Neuron (in vitro differentiated cells): Measurements from ENCODE around the gene P4HB.

ENCODE experiments used
- H2AFZ ChIP-seq: one replicate; pipeline ENCODE4 v1.6.1; 2013; ENCODE audit warnings: low read depth, mild to moderate bottlenecking, inconsistent platforms, low read length, moderate library complexity
- H3K27me3 ChIP-seq: one replicate; pipeline ENCODE4 v1.6.1; 2013; ENCODE audit warnings: low read length; ENCODE audit not compliant: insufficient read depth
- H3K36me3 ChIP-seq: one replicate; pipeline ENCODE4 v1.6.1; 2013; ENCODE audit warnings: low read length; ENCODE audit not compliant: insufficient read depth
- H3K4me1 ChIP-seq: one replicate; pipeline ENCODE4 v1.6.1; 2013; ENCODE audit warnings: low read length; ENCODE audit not compliant: insufficient read depth
- H3K4me3 ChIP-seq: 2 replicates; pipeline ENCODE4 v1.5.1; 2013; ENCODE audit warnings: mild to moderate bottlenecking, low read length, moderate library complexity
- H3K9me3 ChIP-seq: one replicate; pipeline ENCODE4 v1.6.1; 2013; ENCODE audit warnings: low read length

The P4HB gene

GRCh38 chr17:81833160-81833920, 27.0 kb downstream of the P4HB start, which contains the start of gene MCRIP1:
Gene MCRIP1, minus strand, starts transcription at chr17:81833291. Its CDS starts 8,785 bp downstream, at chr17:81824506.
- H2AFZ ChIP-seq: peak within 1 kb of the TSS; percentile 38
- peaks cover 13% of the 10 kb centered on the region for H3K4me1 ChIP-seq
- no peaks in the 10 kb centered on the region for H3K36me3 ChIP-seq
- no peaks in the 10 kb centered on the region for H3K9me3 ChIP-seq
- H3K27me3 ChIP-seq: no peaks in the 10 kb centered on the region
- H3K4me3 ChIP-seq: peak within 1 kb of the TSS; percentile 95

GRCh38 chr17:81832608-81833159, 27.7 kb downstream of the P4HB start:
- Histone ChIP-seq H3K27me3 (no peaks in the 10 kb centered on the region), H3K4me1 (peaks cover 13% of the 10 kb centered on the region), H3K9me3 (no peaks in the 10 kb centered on the region), H3K36me3 (no peaks in the 10 kb centered on the region), H3K4me3 (peak overlapping the region; percentile 59), H2AFZ (no peak overlapping the region)

DNA sequence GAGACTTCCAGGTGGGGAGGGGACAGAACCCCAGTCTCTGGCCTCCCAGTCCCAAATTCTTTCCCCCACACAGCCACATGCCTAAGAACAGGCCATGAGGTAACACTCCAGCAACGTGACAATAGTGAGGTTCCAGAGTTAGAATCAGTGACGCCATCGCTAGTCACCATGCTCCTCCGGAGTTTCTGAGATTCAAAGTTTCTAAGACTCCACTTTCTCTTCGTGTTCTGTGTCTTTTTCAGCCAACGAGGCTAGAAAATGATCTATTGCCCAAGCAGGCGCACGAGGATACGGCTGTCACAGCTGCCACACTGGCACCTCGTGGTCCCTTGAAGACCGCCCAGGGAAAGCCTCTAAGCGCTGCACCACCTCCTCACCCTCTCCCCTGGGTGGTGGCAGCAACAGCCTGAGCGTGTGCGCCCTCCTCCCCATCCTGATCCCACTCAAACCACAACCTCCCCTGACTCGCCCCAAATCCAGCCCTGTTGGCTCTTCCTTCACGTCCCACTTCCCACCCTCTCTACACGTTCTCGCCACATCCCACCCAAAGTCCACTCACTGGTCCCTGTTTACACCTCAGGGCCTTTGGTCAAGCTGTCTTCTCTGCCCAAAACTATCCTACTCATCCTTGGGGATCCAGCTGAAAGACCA, 28.3 kb downstream of the P4HB start:
- no peak overlapping the region for H2AFZ ChIP-seq
- H3K4me3 ChIP-seq: peak overlapping the region; percentile 59
- peaks cover 13% of the 10 kb centered on the region for H3K4me1 ChIP-seq
- no peaks in the 10 kb centered on the region for H3K27me3 ChIP-seq
- H3K9me3 ChIP-seq: no peaks in the 10 kb centered on the region
- H3K36me3 ChIP-seq: no peaks in the 10 kb centered on the region

GRCh38 chr17:81831563-81831956, 28.8 kb downstream of the P4HB start:
- H3K4me1 ChIP-seq: peaks cover 13% of the 10 kb centered on the region
- H3K36me3 ChIP-seq: no peaks in the 10 kb centered on the region
- H3K4me3 ChIP-seq: peak overlapping the region; percentile 59
- H3K9me3 ChIP-seq: no peaks in the 10 kb centered on the region
- no peaks in the 10 kb centered on the region for H3K27me3 ChIP-seq
- no peak overlapping the region for H2AFZ ChIP-seq

- Histone ChIP-seq H3K4me3 (no peak overlapping the region), H3K36me3 (peaks cover 6% of the 10 kb centered on the region), H3K9me3 (no peaks in the 10 kb centered on the region), H2AFZ (no peak overlapping the region), H3K4me1 (peaks cover 13% of the 10 kb centered on the region), H3K27me3 (no peaks in the 10 kb centered on the region)
Observed at GRCh38 chr17:81829858-81830257, 30.5 kb downstream of the P4HB start.

DNA sequence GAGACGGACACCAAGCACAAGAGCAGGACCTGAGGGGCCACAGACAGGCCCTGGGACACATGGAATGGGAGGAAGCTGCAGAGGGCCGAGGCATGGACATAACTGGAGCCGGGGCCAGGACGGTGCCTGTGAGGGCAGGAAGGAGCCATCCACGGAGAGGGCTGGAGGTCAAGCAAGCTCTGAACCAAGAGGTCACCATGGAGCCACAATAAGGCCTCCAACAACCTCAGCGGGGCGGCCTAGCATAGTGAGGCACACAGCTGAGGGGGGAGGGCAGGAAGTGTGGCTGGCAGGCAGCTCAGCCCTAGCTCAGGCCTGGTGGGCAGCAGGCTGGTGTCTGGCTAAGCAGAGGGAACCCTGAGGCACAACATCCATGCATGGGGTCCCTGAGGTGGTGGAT, 31.7 kb downstream of the P4HB start:
- Histone ChIP-seq H3K4me3 (no peak overlapping the region), H3K9me3 (no peaks in the 10 kb centered on the region), H2AFZ (no peak overlapping the region), H3K27me3 (no peaks in the 10 kb centered on the region), H3K36me3 (peaks cover 6% of the 10 kb centered on the region), H3K4me1 (peaks cover 10% of the 10 kb centered on the region)

DNA sequence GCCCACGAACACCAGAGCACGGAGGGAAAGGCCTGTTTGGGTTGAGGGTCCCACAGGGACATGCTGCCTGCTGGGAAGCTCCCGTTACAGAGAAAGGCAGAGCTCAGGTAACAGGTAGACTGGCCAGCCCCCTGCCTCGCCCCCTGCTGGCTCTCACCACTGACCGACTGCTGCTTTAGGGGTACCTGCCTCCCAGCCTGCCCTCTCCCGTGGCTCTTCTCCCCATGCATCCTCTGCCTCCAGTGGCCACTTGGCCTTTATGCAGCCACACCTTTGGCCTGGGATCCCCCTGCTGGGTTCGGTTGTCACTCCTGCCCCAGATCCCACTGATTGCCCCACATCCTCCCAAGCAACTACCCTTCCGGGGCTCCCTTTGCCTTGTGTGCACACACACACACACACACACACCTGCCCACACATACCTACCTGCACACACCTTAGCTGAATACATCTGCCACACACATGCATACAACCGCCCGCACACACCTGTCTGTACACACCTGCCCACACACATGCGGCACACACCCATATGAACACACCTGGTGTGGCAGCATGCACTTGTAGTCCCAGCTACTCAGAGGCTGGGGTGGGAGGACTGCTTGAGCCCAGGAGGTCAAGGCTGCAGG, 34.4 kb downstream of the P4HB start:
- Histone ChIP-seq H3K4me3 (no peak overlapping the region), H3K9me3 (no peaks in the 10 kb centered on the region), H2AFZ (no peak overlapping the region), H3K27me3 (no peaks in the 10 kb centered on the region), H3K4me1 (no peaks in the 10 kb centered on the region), H3K36me3 (peaks cover 10% of the 10 kb centered on the region)

GRCh38 chr17:81824595-81824994, 35.7 kb downstream of the P4HB start:
- Histone ChIP-seq H2AFZ (no peak overlapping the region), H3K36me3 (peaks cover 10% of the 10 kb centered on the region), H3K4me1 (no peaks in the 10 kb centered on the region), H3K27me3 (no peaks in the 10 kb centered on the region), H3K9me3 (no peaks in the 10 kb centered on the region), H3K4me3 (no peak overlapping the region)

DNA sequence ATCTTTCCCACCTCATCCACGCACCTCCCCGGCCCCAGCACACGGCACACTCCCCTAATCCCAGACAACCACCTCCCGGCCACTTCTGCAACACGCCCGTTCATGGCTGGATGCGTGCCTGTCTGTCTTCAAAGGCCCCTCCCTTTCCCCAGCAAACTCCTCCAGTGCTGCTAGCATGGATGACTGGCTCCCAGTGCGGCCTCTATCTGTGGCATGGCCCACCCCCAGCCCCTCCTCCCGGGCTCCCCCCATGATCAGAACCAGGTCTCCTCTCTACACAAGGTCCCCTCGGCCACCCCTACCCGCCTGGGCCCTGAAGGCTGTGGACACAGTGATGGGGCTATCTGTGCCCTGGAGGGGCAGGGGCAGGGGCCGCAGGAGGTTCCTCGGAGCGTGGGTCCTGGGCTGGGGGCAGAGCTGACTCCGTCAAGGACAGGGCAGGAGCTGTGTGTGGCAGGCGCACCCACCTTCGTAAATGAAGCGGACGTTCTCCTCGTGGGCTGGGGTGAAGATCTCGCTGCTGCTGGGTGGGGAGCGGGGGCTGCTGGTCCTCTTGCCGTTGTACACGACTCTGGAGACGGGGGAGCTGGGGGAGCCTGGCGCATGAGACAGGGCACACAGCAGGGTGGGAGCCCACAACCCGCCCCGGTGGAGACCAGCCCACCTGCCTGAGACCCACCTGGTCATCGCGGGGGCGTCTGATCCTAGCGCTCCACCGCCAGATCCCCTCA, 36.4 kb downstream of the P4HB start:
- Histone ChIP-seq H3K9me3 (no peaks in the 10 kb centered on the region), H3K36me3 (peaks cover 10% of the 10 kb centered on the region), H3K4me3 (no peak overlapping the region), H2AFZ (no peak overlapping the region), H3K4me1 (no peaks in the 10 kb centered on the region), H3K27me3 (no peaks in the 10 kb centered on the region)

DNA sequence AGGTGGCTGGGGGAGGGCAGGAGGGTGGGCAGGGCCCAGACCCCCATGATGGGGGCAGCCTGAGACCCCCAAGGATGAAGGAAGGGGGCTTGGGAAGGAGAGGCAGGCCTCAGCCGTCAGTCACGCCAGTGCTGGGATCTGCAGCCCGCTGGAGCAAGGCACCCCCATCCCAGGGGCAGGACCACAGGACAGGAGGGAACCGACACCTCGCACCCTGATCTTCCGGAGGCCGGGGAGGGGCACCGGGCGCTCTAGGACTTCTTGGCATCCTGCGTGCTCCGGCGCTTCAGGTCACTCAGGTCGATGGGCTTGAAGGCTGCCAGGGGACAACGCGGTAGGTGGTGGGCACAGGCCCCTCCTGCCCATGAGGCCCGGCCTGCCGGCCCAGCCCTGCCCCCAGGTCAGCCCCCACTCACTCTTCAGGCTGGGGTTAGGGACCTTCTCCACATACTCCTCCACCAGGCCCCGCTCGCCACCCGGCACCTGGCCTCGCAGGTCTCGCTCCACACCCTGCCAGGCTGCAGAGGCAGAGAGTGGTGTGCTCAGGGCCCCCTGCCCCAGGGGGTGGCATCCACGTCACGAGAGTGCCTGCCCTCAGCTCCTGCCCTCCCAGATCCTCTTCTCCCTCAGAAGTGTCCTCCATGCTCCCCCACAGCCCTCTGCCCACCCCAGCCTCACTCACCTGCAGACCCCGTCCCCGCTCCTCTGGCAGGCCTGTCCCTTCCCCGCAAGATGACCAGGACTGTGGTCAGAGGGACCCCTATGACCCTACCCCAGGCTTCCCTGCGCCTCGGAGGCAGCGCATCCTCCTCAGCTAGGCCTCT, 37.1 kb downstream of the P4HB start:
- no peaks in the 10 kb centered on the region for H3K27me3 ChIP-seq
- no peak overlapping the region for H3K4me3 ChIP-seq
- H3K9me3 ChIP-seq: no peaks in the 10 kb centered on the region
- H3K36me3 ChIP-seq: peaks cover 10% of the 10 kb centered on the region
- no peak overlapping the region for H2AFZ ChIP-seq
- H3K4me1 ChIP-seq: no peaks in the 10 kb centered on the region

GRCh38 chr17:81822312-81822637, 38.1 kb downstream of the P4HB start:
- no peaks in the 10 kb centered on the region for H3K9me3 ChIP-seq
- no peaks in the 10 kb centered on the region for H3K27me3 ChIP-seq
- no peak overlapping the region for H2AFZ ChIP-seq
- no peak overlapping the region for H3K4me3 ChIP-seq
- H3K36me3 ChIP-seq: peaks cover 10% of the 10 kb centered on the region
- no peaks in the 10 kb centered on the region for H3K4me1 ChIP-seq

GRCh38 chr17:81821603-81822311, 38.6 kb downstream of the P4HB start:
- Histone ChIP-seq H3K4me3 (no peak overlapping the region), H3K36me3 (peaks cover 10% of the 10 kb centered on the region), H3K4me1 (no peaks in the 10 kb centered on the region), H2AFZ (no peak overlapping the region), H3K27me3 (no peaks in the 10 kb centered on the region), H3K9me3 (no peaks in the 10 kb centered on the region)
